ENCODE data around the gene UQCR10.
A peak's percentile ranks its signal among the peaks of the same experiment; 100 is the strongest.
"Not testable (repeated sequence)": the region's sequence is repeated elsewhere in the genome, so short reads cannot be mapped to it uniquely, and the experiment has no call there.

UQCR10 gene

DNA sequence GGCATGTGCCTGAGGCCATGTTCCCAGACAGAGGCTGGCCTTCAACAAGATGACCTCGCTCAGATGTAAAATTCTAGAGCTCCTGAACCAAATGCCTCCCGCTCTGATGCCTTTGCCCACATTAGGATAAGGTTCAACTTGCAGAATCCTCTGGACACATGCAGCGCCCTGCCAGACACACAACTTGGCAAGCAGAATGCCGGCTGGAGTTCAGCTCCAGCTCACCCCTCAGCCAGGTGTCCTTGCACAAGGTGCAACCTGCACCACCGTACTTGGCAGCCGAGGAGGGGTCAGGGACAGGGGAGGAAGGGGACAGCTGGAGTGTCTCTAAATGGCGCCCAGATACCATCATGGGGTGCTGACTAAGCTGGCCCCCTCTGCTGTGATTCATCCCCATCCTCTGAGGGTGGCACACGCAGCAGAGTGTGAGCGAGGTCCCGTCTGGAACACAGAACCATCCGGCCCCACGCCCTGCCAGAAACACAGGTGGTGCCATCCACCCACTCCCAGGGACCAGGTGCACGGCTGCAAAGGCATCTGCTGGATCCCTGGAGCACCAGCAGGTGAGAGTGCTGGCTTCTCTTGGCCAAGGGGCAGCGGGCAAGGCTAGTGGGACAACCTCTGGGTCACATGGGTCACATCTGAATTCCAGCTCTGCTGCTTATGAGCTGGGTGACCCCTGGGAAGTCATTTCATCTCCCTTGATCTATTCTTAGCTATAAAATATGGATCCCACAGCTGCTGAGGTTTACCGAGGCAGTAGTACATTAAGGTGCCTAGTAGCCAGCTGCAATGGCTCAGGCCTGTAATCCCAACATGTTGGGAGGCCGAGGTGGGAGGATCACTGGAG lies 13.1 kb upstream of the UQCR10 start:
- TF ChIP-seq POLR2A (IDR thresholded peaks at IDR 0.05; ENCODE audit: low read depth, low read length) (no peak), POLR2AphosphoS5 (IDR thresholded peaks at IDR 0.05; ENCODE audit: low read depth, low read length) (no peak), TAF1 (IDR thresholded peaks at IDR 0.05; ENCODE audit: borderline replicate concordance, low read depth, low read length) (no peak)
- FAIRE-seq (no peak), DNase-seq (ENCODE audit: insufficient read length) (no peak)

DNA sequence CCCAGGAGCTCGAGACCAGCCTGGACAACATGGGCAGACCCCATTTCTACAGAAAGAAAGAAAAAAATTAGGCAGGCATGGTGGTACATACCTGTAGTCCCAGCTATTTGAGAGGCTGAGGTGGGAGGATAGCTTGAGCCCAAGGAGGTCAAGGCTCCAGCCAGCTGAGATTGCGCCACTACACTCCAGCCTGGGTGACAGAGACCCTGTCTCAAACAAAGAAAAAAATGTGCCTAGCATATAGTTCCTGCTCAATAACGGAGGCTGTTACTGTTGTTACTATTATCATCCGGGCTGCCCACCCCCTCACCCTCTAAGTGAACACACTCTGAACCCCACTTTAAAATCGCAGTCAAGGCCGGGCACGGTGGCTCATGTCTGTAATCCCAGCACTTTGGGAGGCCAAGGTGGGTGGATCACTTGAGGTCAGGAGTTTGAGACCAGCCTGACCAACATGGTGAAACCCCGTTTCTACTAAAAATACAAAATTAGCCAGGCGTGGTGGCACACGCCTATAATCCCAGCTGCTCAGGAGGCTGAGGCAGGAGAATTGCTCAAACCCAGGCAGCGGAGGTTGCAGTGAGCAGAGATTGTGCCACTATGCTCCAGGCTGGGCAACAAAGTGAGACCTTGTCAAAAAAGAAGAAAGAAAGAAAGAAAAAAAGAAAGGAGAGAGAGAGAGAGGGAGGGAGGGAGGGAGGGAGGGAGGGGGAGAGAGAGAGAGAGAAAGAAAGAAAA lies 12.3 kb upstream of the UQCR10 start:
- peak; percentile 9 for FAIRE-seq

GRCh38 chr22:29755889-29756288 lies 11.3 kb upstream of the UQCR10 start:
- FAIRE-seq = no peak
- TF ChIP-seq POLR2AphosphoS5 (IDR thresholded peaks at IDR 0.05; ENCODE audit: low read depth, low read length) (no peak), POLR2A (IDR thresholded peaks at IDR 0.05; ENCODE audit: low read depth, low read length) (no peak), TAF1 (IDR thresholded peaks at IDR 0.05; ENCODE audit: borderline replicate concordance, low read depth, low read length) (no peak)
- DNase-seq (ENCODE audit: insufficient read length) = no peak

More for the DNA sequence above, 12.3 kb upstream of the UQCR10 start:
- not testable (repeated sequence) for DNase-seq (ENCODE audit: insufficient read length)

DNA sequence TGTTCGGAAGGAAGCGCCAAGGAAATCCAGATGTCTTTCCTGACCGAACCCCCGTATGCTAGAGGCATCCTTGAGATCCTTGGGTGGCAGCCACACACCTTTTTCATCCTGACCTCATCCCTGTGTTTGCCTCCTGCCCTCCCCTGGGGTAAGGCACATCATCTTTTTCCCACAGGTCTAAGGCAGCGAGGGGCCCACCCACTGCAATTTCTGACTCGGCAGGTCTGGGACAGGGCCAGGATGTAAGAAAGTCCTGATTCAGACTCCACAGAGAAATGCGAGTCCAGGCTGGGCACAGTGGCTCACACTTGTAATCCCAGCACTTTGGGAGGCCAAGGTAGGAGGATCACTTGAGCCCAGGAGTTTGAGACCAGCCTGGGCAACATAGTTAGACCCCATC lies 10.8 kb upstream of the UQCR10 start:
- TF ChIP-seq TAF1 (IDR thresholded peaks at IDR 0.05; ENCODE audit: borderline replicate concordance, low read depth, low read length) = no peak
- TF ChIP-seq POLR2AphosphoS5 (IDR thresholded peaks at IDR 0.05; ENCODE audit: low read depth, low read length) = no peak
- TF ChIP-seq POLR2A (IDR thresholded peaks at IDR 0.05; ENCODE audit: low read depth, low read length) = no peak
- DNase-seq (ENCODE audit: insufficient read length) (no peak), FAIRE-seq (no peak)

GRCh38 chr22:29757096-29757495 lies 10.1 kb upstream of the UQCR10 start:
- DNase-seq (ENCODE audit: insufficient read length) = no peak
- TF ChIP-seq TAF1 (IDR thresholded peaks at IDR 0.05; ENCODE audit: borderline replicate concordance, low read depth, low read length) = no peak
- TF ChIP-seq POLR2A (IDR thresholded peaks at IDR 0.05; ENCODE audit: low read depth, low read length) = no peak
- TF ChIP-seq POLR2AphosphoS5 (IDR thresholded peaks at IDR 0.05; ENCODE audit: low read depth, low read length) = no peak
- no peak for FAIRE-seq

DNA sequence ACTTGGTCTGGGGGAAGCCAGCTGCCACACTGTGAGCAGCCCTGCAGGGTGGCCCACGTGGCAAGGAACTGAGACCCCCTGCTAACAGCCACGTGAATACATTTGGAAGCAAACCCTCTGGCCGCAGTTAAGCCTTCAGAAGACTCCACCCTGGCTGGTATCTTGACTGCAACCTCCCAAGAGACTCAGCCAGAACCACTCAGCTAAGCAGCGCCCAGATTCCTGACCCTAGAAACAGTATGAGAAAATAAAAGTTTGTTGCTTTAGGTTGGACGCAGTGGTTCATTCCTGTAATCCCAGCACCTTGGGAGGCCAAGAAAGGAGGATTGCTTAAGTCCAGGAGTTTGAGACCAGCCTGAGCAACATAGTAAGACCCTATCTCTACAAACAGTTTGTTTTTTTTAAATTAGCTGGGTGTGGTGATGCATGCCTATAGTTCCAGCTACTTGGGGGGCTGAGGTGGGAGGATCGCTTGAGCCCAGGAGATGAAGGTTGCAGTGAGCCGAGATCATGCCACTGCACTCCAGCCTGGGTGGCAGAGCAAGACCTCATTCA lies 9.0 kb upstream of the UQCR10 start:
- TF ChIP-seq POLR2AphosphoS5 (IDR thresholded peaks at IDR 0.05; ENCODE audit: low read depth, low read length) = no peak
- TF ChIP-seq TAF1 (IDR thresholded peaks at IDR 0.05; ENCODE audit: borderline replicate concordance, low read depth, low read length) = no peak
- TF ChIP-seq POLR2A (IDR thresholded peaks at IDR 0.05; ENCODE audit: low read depth, low read length) = no peak
- FAIRE-seq = no peak
- DNase-seq (ENCODE audit: insufficient read length) = no peak

- no peak for FAIRE-seq
- no peak for DNase-seq (ENCODE audit: insufficient read length)
- TF ChIP-seq POLR2A (IDR thresholded peaks at IDR 0.05; ENCODE audit: low read depth, low read length) = no peak
- TF ChIP-seq TAF1 (IDR thresholded peaks at IDR 0.05; ENCODE audit: borderline replicate concordance, low read depth, low read length) = no peak
- TF ChIP-seq POLR2AphosphoS5 (IDR thresholded peaks at IDR 0.05; ENCODE audit: low read depth, low read length) = no peak
These were observed 8.2 kb upstream of the UQCR10 start for GRCh38 chr22:29758959-29759358.

DNA sequence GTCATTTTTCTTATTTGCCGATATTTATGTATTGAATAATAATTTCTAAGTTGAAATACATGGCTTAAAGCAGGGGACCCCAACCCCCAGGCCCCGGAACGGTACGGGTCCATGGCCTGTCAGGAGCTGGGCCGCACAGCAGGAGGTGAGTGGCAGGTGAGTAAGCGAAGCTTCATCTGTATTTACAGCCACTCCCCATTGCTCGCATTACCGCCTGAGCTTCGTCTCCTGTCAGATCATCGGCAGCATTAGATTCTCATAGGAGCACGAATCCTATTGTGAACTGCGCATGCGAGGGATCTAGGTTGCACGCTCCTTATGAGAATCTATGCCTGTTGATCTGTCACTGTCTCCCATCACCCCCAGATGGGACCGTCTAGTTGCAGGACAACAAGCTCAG lies 4.9 kb upstream of the UQCR10 start:
- TF ChIP-seq TAF1 (IDR thresholded peaks at IDR 0.05; ENCODE audit: borderline replicate concordance, low read depth, low read length) = no peak
- no peak for TF ChIP-seq POLR2AphosphoS5 (IDR thresholded peaks at IDR 0.05; ENCODE audit: low read depth, low read length)
- no peak for TF ChIP-seq POLR2A (IDR thresholded peaks at IDR 0.05; ENCODE audit: low read depth, low read length)
- DNase-seq (ENCODE audit: insufficient read length) = no peak

DNA sequence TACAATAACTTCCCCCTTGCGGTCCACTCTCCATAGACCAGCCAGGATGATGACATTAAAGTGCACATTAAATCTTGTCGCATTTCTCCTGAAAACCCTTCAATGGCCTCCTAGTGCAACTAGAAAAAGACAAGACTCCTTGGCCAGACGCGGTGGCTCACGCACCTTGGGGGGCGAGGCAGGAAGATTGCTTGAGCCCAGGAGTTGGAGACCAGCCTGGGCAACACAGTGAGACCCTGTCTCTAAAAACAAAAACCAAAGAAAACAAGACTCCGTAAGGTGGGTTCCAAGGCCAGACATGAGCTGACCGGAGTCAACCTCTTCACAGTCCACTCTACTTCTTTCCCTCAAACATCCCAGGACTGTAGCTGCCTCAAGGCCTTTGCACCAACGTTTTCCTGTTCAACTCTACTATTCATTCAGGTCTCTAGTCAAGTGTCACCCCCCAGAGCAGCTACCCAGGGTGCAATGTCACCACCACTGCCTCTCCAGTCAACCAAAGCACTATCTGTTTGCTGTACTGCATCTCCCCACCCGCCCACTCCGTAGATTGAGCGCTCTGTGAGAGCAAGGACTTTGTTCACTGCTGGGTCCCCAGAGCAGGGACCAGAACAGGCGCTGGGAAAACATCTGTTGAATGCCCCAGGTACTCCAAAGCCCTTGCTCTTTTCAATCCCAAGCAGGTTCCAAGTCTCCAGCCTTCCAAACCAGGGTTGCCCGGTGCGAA lies 1.1 kb upstream of the UQCR10 start:
- no peak for FAIRE-seq
- no peak for DNase-seq (ENCODE audit: insufficient read length)

More for the DNA sequence above, 4.9 kb upstream of the UQCR10 start:
- no peak for FAIRE-seq

DNA sequence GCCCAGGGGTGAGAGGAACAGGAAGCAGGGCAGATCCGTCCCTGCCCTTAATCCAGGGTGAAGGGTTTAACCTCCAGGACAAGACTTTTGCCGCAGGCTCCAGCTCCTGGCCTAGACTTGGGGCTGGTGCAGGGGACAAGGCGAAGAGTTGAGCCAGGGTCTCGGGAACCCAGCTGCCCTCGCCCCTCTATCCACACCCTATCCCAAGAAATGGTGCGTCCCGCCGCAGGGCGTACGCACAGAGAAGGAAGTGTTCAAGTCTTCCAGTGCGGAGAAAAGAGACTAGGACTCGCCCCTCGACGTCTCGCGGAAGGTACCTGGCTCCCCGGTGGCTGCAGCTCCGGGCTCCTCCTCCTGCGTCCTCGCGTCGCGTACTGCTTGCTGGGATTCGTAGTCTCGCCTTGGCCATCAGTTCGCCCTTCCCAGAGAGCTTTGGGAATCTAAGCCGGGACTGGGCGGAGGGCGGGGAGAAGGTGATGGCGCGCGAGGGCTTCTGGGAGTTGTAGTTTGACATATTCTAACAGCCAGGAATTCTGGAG lies 468 bp upstream of the UQCR10 start, which contains the start of gene ZMAT5:
Gene ZMAT5 (minus strand): TSS at position 376 of the 539 bp plus-strand sequence. CDS start 18,463 bp downstream, outside the sequence.
- no peak for FAIRE-seq
- TF ChIP-seq POLR2A (IDR thresholded peaks at IDR 0.05; ENCODE audit: low read depth, low read length) (peak; percentile 45; the same call in 1 of the 2 replicates), POLR2AphosphoS5 (IDR thresholded peaks at IDR 0.05; ENCODE audit: low read depth, low read length) (no peak), TAF1 (IDR thresholded peaks at IDR 0.05; ENCODE audit: borderline replicate concordance, low read depth, low read length) (0 out of 2 replicates have a peak, but pooled peaks have one; percentile 56)
- DNase-seq (ENCODE audit: insufficient read length) = peak; percentile 97

More for the DNA sequence above, 1.1 kb upstream of the UQCR10 start:
- no peak for TF ChIP-seq POLR2AphosphoS5 (IDR thresholded peaks at IDR 0.05; ENCODE audit: low read depth, low read length)
- TF ChIP-seq TAF1 (IDR thresholded peaks at IDR 0.05; ENCODE audit: borderline replicate concordance, low read depth, low read length) = no peak
- no peak for TF ChIP-seq POLR2A (IDR thresholded peaks at IDR 0.05; ENCODE audit: low read depth, low read length)
